Esophagus (tissue), 2 donors: Measurements from ENCODE around the gene TFEB. TPM values are rescaled to one million over a fixed set of nuclear protein-coding genes. Genes with fewer than 3 reads are reported as not detected.

Experiments
- H3K27ac ChIP-seq, 2 donors: one replicate each; pipeline ENCODE4 v1.5.1; 2013; ENCODE audit warnings: low read depth in 2 of 2, mild to moderate bottlenecking in 2 of 2, inconsistent platforms in 1 of 2, low read length in 1 of 2, moderate library complexity in 1 of 2
- H3K27me3 ChIP-seq, 2 donors: one replicate each; pipeline ENCODE4 v1.6.1; 2013; ENCODE audit warnings: low read length in 2 of 2, control low read depth in 1 of 2, mild to moderate bottlenecking in 1 of 2; ENCODE audit not compliant: insufficient read depth in 2 of 2, control insufficient read depth in 1 of 2
- H3K36me3 ChIP-seq, 2 donors: one replicate each; pipeline ENCODE4 v1.6.1; 2013; ENCODE audit warnings: low read length in 1 of 2; ENCODE audit not compliant: control insufficient read depth in 2 of 2, insufficient read depth in 2 of 2
- H3K4me1 ChIP-seq, 2 donors: one replicate each; pipeline ENCODE4 v1.6.1; 2013; ENCODE audit warnings: low read length in 1 of 2; ENCODE audit not compliant: control insufficient read depth in 2 of 2, insufficient read depth in 2 of 2
- H3K4me3 ChIP-seq, 2 donors: one replicate each; pipeline ENCODE4 v1.5.1; 2013; ENCODE audit warnings: low read length in 2 of 2, mild to moderate bottlenecking in 2 of 2, low read depth in 1 of 2, moderate library complexity in 1 of 2
- H3K9me3 ChIP-seq, 2 donors: one replicate each; pipeline ENCODE4 v1.6.1; 2013; ENCODE audit warnings: mild to moderate bottlenecking in 2 of 2, low read depth in 1 of 2, low read length in 1 of 2, moderate library complexity in 1 of 2; ENCODE audit not compliant: control insufficient read depth in 2 of 2, insufficient read depth in 1 of 2
- WGBS, 2 donors: extraction: QIAGEN DNeasy Blood & Tissue Kit; methylation state at CpG; one replicate each; pipeline ENCODE4 v1.1.7; 2013; 5-methylcytosine and 5-hydroxymethylcytosine counted together
- polyA plus RNA-seq, 2 donors: library from polyadenylated mRNA; stranded (reverse); fragments of 200-250 nt; gene quantifications; one replicate each; pipeline ENCODE4 v1.2.3, GENCODE V29; 2013
- donor health status: healthy with polysubstance abuse.
- donor health status: Bipolar disorder and iron deficiency.

The TFEB gene
- polyA plus RNA-seq, 2 donors = 8.9 to 15.0 TPM

DNA sequence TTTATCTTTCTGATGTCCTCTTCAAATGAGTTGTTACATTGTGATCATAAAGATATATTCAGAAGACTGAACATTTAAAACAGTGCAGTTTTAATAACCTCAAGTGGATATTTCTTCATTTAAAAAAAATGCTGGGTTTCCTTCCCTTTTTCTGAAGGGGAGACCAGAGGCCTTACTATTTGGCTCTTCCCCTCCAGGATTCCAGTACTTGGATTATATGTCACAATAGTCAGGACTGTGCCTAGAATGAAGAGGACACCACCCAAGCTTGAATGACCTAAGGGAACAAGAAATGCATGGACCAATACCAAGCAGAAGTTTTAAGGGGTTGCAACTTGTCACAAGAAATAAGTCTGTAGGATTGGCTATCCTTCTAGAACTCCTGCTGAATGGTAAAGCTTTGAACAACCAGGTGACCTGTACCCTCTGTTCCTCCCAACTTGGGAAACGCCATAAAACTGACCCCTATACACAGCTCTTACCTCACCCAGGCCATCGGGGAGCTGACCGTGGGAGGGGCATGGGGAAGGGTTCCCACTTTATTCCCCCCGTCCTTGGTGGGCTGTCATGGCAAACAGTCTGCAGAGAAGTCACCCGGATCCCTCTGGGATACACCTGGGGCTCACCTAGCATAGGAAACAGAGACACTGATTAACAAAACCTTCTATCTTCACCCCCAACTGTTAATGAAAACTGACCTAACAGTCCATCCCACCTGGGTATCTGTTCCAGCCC is 42.3 kb upstream of the TFEB start:
- 85 to 86% methylated on average over 5 of the region's 5 CpGs for WGBS, 2 donors
- H3K27ac ChIP-seq = no peak overlapping the region

DNA sequence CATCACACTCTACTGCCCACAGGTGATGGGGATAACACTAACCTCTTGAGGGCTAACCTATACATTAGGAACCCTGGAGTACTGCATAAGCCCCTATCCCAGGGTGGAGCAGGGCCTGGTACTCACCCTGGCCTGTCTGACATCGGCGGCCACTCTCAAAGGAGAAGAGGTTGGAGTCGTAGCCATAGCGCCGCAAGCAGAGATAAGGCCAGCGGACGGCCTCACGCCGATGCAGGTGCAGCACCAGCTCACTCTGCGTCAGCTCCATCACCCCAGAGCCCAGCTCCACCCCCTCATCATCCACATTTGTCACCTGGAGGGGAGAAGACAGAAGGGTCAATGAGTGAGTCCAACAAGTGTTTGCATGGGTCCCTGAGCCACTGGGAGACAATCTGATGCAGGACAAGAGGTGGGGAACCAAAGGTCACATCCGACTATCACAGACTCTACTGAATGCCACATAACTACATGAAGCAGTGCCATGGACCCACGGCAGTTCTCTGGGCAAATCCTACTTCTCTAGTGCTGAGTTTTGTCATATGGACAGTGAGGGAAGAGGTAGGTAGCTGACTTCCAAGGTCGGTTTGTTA is 40.0 kb upstream of the TFEB start:
- Histone ChIP-seq H3K27me3 (no peaks in the 10 kb centered on the region), H3K27ac (no peak overlapping the region), H3K4me3 (no peak overlapping the region), H3K9me3 (no peaks in the 10 kb centered on the region), H3K4me1 (no peaks in the 10 kb centered on the region), H3K36me3 (peaks cover 8 to 35% of the 10 kb centered on the region in 2 donors)
- WGBS, 2 donors = 90 to 92% methylated on average over 13 of the region's 13 CpGs

More for the DNA sequence above, 42.3 kb upstream of the TFEB start:
- peaks cover 8 to 16% of the 10 kb centered on the region in 2 donors for H3K36me3 ChIP-seq
- no peak overlapping the region for H3K4me3 ChIP-seq
- H3K9me3 ChIP-seq = no peaks in the 10 kb centered on the region
- H3K27me3 ChIP-seq = no peaks in the 10 kb centered on the region
- peaks cover 0 to 3% of the 10 kb centered on the region in 2 donors for H3K4me1 ChIP-seq

DNA sequence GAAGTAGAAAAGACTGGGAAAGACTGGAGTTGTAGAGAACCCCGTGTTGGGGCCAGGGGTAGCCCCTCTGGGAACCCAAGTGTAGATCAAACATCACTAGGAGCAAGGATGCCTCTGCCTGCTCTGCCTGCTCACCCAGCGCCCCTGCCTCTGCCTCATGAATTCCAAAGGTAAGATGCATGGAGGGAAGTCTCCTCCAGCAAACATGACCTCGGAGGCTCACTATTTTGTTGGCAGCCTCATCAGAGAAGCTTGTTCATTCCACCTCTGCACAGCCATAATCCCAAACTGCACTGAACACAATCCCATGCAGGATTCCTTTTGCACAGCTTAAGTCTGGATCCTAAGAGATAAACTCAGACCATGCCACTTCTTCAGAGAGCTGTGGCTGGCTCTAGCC is 39.4 kb upstream of the TFEB start:
- WGBS, 2 donors = 87 to 91% methylated on average over 3 of the region's 3 CpGs
- no peak overlapping the region for H3K27ac ChIP-seq
- peaks cover 8 to 36% of the 10 kb centered on the region in 2 donors for H3K36me3 ChIP-seq
- H3K4me3 ChIP-seq = no peak overlapping the region
- H3K27me3 ChIP-seq = no peaks in the 10 kb centered on the region
- no peaks in the 10 kb centered on the region for H3K4me1 ChIP-seq
- H3K9me3 ChIP-seq = no peaks in the 10 kb centered on the region

DNA sequence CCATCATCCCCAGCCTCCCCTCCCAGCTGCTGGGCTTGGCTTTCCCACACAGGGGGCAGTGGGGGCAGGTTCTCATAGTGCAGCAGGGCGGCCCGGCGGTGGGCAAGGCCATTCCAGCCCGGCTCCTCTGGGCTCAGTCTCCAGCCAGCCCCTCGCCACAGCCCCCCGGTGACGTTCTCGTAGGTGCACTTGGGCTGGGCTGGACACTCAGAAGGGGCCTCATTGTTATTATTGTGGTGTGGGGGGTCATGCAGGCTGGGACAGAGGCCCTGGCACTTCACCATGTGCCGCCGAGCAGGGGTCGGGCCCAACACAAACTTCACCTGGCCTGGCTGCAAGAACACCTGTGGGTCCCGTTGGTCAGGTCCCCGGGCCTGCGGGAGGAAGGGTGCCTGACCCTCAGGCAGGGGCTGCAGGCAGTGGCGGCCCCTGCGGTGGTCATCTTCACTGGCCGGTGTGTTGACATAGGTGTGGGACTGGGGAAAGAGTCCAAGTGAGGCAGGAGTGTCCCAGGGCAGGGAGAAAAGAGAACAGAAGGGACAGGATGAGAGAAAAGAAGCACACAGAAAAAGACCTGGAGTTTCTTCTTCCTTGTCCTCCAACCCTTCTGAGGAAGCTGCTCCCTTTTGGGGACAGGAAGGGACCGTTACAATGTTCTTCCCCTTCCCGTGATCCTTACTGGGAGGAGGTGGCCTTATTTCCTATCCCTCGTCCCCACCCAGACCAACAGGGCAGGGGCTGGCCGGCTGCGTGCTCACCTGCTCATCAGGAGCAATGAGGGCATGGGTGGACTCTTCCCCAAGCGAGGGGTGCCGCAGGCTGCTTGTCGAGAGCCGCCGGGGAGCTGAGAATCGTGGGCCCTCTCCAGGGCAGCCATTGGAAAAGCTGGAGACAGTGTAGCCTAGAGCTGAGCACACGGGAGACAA is 35.9 kb upstream of the TFEB start:
- no peaks in the 10 kb centered on the region for H3K9me3 ChIP-seq
- no peak overlapping the region for H3K27ac ChIP-seq
- H3K4me1 ChIP-seq = peaks cover 0 to 4% of the 10 kb centered on the region in 2 donors

DNA sequence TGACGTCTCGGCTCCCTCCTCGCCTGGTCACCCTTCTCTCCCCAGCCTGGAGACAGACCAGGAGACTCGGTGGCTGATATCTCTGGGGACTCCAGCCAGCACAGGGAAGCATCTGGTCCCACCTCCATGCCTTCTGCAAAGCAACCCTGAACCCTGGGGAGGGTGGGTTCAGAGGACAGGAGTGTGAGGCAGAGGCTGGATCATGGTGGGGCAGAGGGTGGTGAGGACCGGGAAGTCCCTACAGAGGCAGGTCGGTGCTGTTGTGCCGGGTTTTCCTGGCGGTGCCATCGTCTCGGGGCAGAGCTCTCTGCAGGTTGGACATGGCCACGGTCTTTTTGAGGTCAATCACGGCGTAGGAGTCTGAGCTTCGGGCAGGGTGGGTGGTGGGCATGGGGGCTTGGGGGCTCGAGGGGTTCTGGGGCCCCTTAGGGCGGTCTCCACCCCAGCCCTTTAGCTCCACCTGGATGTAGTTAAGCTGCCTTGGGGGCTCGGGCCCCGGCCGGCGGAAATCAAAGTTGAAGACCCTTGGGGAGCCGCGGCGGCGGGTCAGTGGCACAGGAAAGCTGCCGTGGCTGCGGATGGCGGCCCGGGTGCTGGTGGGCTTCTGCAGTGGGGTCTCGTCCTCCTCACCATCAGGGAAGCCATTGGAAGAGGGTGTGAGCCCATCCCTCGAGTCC is 35.1 kb upstream of the TFEB start:
- Histone ChIP-seq H3K4me3 (no peak overlapping the region), H3K36me3 (peaks cover 8 to 36% of the 10 kb centered on the region in 2 donors), H3K27me3 (no peaks in the 10 kb centered on the region), H3K4me1 (peaks cover 0 to 4% of the 10 kb centered on the region in 2 donors), H3K27ac (no peak overlapping the region), H3K9me3 (no peaks in the 10 kb centered on the region)
- whole genome bisulfite sequencing, 2 donors = 89 to 91% methylated on average over 29 to 30 of the region's 30 CpGs

More for the DNA sequence above, 35.9 kb upstream of the TFEB start:
- WGBS, 2 donors = 91 to 92% methylated on average over 26 to 29 of the region's 29 CpGs
- H3K4me3 ChIP-seq = no peak overlapping the region
- H3K36me3 ChIP-seq = peaks cover 8 to 36% of the 10 kb centered on the region in 2 donors
- H3K27me3 ChIP-seq = no peaks in the 10 kb centered on the region

DNA sequence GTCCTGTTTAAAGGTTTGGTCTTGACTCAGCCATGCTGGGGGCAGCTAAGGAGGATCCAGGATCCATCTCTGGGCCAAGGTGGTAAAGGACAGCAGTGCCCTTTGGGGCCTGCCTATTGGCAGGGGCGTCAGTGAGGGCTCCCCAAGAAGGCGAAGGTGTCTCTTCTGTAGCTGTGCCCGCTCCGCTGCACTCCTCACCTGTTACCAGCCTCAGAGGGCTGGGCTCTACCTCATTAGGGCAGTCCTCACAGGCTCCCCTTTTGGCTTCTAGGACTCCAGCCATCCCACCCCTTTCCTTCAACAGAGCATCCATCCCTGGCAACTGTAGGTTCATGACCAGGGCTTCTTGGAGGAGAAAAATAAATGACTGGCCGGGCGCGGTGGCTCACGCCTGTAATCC is 34.0 kb upstream of the TFEB start:
- Histone ChIP-seq H3K36me3 (peaks cover 2 to 25% of the 10 kb centered on the region in 2 donors), H3K27me3 (no peaks in the 10 kb centered on the region), H3K9me3 (no peaks in the 10 kb centered on the region), H3K27ac (no peak overlapping the region), H3K4me3 (no peak overlapping the region), H3K4me1 (peaks cover 0 to 4% of the 10 kb centered on the region in 2 donors)
- 95 to 97% methylated on average over 8 of the region's 8 CpGs for WGBS, 2 donors

DNA sequence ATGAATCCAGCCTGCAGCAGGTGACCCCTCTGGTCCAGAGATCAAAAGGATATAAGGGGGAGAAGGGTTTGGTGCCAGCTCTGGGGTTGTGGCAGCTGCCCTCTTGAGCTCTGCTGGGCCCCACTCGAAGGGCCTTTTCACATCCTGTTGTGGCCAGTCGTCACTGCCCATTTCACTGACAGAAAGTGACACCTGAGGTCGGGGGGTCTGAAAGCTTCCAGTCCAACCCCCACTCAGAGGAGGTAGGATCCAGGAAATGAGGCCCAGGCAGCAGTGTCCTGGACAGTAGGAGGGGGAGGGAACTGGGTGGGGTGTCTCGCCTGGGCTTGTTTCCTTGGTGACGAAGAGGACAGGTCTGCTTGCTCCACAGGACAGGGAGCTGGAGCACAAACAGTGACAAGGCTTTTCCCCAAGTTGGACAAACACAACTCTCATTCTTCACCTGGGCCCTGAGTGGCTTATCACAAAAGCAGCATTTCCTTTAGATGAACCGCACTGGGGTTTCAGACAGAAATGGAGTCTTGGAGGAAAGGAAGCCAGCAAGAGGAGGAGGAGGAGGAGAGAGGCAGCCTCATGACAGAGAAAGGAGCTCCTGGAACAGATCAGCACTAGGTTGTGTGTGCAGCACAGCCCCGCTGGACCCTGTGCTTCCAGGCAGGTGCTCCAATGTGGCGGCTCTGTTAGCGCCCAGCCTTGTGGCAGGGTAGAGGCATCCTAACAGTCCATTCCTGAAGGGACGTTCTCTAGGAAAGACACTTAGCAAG is 33.3 kb upstream of the TFEB start:
- Histone ChIP-seq H3K9me3 (no peaks in the 10 kb centered on the region), H3K27ac (no peak overlapping the region), H3K27me3 (no peaks in the 10 kb centered on the region), H3K36me3 (peaks cover 0 to 22% of the 10 kb centered on the region in 2 donors), H3K4me3 (no peak overlapping the region), H3K4me1 (peaks cover 0 to 4% of the 10 kb centered on the region in 2 donors)
- WGBS, 2 donors = 63 to 73% methylated on average over 10 of the region's 10 CpGs

DNA sequence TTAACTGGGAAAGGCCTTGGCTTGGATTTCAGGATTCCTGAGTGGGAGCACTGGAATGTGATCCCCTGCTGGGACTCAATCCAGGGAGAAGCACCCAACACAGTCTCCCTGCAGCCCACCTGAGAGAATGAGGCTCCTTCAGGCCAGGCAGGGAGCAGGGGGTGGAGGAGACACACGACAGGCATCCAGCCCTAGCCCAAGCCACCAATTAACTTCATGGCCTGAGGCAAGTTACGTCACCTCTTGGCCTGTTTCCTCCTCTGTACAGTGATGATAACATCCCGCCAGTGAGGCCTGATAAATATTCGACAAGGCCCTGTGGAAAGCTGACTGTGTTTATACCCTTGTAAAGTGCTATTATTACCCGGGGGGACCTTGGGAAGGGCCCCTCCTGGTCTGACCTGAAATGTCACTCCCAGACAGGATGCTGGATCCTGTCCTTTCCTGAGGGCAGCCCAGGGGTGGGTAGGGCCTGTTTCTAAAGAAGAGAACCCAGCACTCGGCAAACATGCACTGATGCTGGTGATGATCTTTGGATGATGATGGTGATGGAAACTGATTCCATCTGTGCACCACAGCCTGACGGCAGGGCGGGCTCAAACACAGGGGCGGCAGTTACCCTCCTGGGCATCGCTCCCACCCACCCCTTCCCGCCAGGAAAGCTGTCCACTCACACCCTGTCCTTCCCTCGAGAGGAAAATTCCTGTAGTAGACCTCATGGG is 31.9 kb upstream of the TFEB start:
- Histone ChIP-seq H3K4me3 (no peak overlapping the region), H3K9me3 (no peaks in the 10 kb centered on the region), H3K36me3 (peaks cover 0 to 16% of the 10 kb centered on the region in 2 donors), H3K27me3 (no peaks in the 10 kb centered on the region), H3K27ac (peak overlapping the region in 1 of 2 donors; percentile 47), H3K4me1 (peaks cover 0 to 4% of the 10 kb centered on the region in 2 donors)
- 40 to 42% methylated on average over 12 of the region's 12 CpGs for WGBS, 2 donors
